HTERT RPE-1 (cell line): ENCODE measurements around the gene DPM1.
"Not testable (repeated sequence)": the region's sequence is repeated elsewhere in the genome, so short reads cannot be mapped to it uniquely, and the experiment has no call there.

Experiments used
- in situ Hi-C: fragments of 300-500 bp; cut with MboI; formaldehyde crosslinking; loops from 4 replicates; pipeline ENCODE4 v1.14.3; 2020; ENCODE audit warnings: low sequenced_read_pairs

The DPM1 gene

GRCh38 chr20:50980071-50980681 is 21.8 kb upstream of the DPM1 start:
- in situ Hi-C loops: no loop called here

- in situ Hi-C loops: not testable (repeated sequence)
These were observed 20.2 kb upstream of the DPM1 start for GRCh38 chr20:50978533-50978932.

GRCh38 chr20:50977066-50978021 is 19.0 kb upstream of the DPM1 start:
- in situ Hi-C loops: no loop called here

GRCh38 chr20:50975701-50976330 is 17.5 kb upstream of the DPM1 start:
- in situ Hi-C loops: no loop called here

GRCh38 chr20:50969912-50970311 is 11.6 kb upstream of the DPM1 start:
- in situ Hi-C loops: no loop called here

- in situ Hi-C loops: no loop called here
These were observed 11.1 kb upstream of the DPM1 start for GRCh38 chr20:50969435-50969834.

- in situ Hi-C loops: no loop called here
These were observed 10.0 kb upstream of the DPM1 start for GRCh38 chr20:50968289-50968688.

- in situ Hi-C loops: no loop called here
These were observed 9.3 kb upstream of the DPM1 start for GRCh38 chr20:50967586-50967985.

- in situ Hi-C loops: no loop called here
These were observed 1.3 kb upstream of the DPM1 start for GRCh38 chr20:50959543-50960126.

GRCh38 chr20:50958615-50959542 is 547 bp upstream of the DPM1 start, which contains the start of gene MOCS3:
Gene MOCS3, plus strand, starts transcription at chr20:50958818. Its CDS starts 25 bp downstream, at chr20:50958843.
- in situ Hi-C loops: no loop called here

GRCh38 chr20:50957276-50957675 is 1.1 kb downstream of the DPM1 start:
- in situ Hi-C loops: no loop called here

GRCh38 chr20:50953821-50954220 is 4.5 kb downstream of the DPM1 start:
- in situ Hi-C loops: no loop called here

- in situ Hi-C loops: no loop called here
These were observed 5.1 kb downstream of the DPM1 start for GRCh38 chr20:50953196-50953595.

GRCh38 chr20:50948132-50948785 is 10.1 kb downstream of the DPM1 start:
- in situ Hi-C loops: no loop called here

GRCh38 chr20:50943069-50943468 is 15.3 kb downstream of the DPM1 start:
- in situ Hi-C loops: no loop called here

GRCh38 chr20:50933589-50933988 is 24.7 kb downstream of the DPM1 start:
- in situ Hi-C loops: no loop called here

GRCh38 chr20:50932691-50933280 is 25.5 kb downstream of the DPM1 start:
- in situ Hi-C loops: no loop called here

GRCh38 chr20:50932016-50932485 is 26.3 kb downstream of the DPM1 start:
- in situ Hi-C loops: no loop called here
